Smooth muscle cell of trachea (primary cell): ENCODE results near the gene ANO10. TPM values are rescaled to one million over a fixed set of nuclear protein-coding genes. Genes with fewer than 3 reads are reported as not detected.

Experiments used
- total RNA-seq: library from RNA; depleted of rRNA; stranded (reverse); fragments of >200 nt; gene quantifications from 2 replicates; pipeline ENCODE4 v1.2.1, GENCODE V29; 2014

Gene ANO10
- 75.5 and 76.3 TPM in 2 replicates for total RNA-seq

DNA sequence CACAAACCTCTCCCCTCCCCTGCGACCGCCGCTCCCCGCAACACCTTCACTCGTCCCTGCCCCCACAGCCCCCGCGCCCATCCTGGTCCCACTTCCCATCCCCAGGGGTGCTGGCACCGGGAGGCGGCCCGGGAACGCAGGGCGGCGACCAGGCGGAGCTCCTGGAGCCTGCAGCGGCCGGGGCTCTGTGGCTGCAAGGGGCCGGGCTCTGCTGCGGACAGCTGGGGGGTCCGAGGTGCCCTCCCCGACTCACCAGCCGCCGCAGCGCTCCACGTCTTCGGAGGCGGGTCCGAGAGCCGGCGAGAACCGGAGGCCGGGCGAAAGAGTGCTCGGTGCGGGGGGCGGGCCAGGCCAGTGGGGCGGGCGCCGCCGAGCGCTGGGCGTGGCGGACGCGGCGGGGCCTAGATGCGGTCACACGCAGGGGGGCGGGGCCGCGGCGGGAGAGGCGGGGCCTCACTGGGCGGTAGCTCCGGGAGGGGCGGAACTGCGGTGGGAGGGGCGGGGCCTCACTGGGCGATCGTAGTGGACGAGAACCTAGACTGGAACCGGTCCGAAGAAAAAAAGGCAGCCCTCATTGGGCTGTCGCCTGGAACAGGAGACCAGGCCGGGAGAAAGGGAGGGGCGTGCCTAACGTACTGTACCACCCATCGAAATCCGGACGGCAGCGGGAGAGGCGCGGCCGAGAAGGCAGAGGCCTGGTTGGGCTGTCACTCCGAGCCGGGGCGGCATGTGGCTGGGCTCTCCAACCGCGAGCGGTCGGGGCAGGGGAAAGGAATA lies at the start of gene ANO10:
ANO10 (minus strand) TSS at position 356 of the 777 bp plus-strand sequence. CDS start 16,159 bp downstream, outside the sequence.

Other genes with a start within 250 kb of the ANO10 start
- 41.2 and 44.8 TPM in 2 replicates for gene ABHD5, start 68.9 kb upstream of the ANO10 start, total RNA-seq